Central memory CD4-positive, alpha-beta T cell (primary cell): ENCODE data around the gene MFNG.
A peak's percentile ranks its signal among the peaks of the same experiment; 100 is the strongest.
"Not testable (repeated sequence)": the region's sequence is repeated elsewhere in the genome, so short reads cannot be mapped to it uniquely, and the experiment has no call there.

Source experiments
- DNase-seq: peaks from one replicate; pipeline ENCODE4 v3.0.0; 2022
- total RNA-seq, 3 experiments: gene quantifications; one replicate each; lab custom pipeline; 2026; lab: John Stamatoyannopoulos, UW

Gene MFNG, protein sequence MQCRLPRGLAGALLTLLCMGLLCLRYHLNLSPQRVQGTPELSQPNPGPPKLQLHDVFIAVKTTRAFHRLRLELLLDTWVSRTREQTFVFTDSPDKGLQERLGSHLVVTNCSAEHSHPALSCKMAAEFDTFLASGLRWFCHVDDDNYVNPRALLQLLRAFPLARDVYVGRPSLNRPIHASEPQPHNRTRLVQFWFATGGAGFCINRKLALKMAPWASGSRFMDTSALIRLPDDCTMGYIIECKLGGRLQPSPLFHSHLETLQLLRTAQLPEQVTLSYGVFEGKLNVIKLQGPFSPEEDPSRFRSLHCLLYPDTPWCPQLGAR
- 92.0 to 224 (median 163) reads per million in 3 experiments for total RNA-seq

- DNase-seq: peak; percentile 64
Observed at GRCh38 chr22:37486224-37486845, at the start of gene MFNG. Gene MFNG (minus strand): TSS chr22:37486384. CDS start chr22:37486177, 207 bp downstream.

GRCh38 chr22:37535159-37535558, 49.0 kb upstream of the MFNG start:
- DNase-seq: no peak

GRCh38 chr22:37534445-37534844, 48.3 kb upstream of the MFNG start:
- DNase-seq: no peak

- no peak for DNase-seq
Observed at GRCh38 chr22:37533995-37534394, 47.8 kb upstream of the MFNG start.

DNA sequence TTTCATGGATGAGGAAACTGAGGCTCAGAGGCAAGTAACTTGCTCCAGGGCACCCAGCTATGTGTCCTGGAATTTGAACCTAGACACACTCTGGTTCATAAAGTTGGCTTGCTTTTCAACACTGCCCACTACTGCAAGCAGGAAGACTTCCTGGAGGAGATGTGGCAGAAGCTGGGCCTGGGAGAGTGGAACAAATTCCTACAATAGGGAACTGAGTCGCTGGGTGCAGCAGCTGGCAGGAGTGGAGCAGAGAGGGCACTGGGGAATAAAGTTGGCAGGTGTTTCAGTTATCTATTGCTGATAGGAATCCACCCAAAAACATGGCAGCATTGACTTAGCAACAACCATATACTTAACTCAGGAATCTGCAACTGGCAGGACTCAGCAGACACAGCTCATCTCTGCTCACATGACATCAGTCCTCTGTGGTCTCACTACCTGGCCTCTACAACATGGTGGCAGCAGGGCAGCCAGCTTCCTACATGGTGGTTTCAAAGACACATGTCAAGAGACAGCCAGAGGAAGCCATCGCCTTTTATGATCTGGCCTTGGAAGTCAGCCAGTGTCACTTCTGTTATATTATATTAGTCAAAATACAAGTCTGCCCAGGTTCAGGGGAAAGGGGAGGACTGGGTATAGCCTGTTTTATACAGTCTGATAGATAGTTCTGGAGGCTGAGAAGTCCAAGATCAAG, 43.6 kb upstream of the MFNG start:
- no peak for DNase-seq

- DNase-seq: not testable (repeated sequence)
Observed at GRCh38 chr22:37527952-37528351, 41.8 kb upstream of the MFNG start.

DNA sequence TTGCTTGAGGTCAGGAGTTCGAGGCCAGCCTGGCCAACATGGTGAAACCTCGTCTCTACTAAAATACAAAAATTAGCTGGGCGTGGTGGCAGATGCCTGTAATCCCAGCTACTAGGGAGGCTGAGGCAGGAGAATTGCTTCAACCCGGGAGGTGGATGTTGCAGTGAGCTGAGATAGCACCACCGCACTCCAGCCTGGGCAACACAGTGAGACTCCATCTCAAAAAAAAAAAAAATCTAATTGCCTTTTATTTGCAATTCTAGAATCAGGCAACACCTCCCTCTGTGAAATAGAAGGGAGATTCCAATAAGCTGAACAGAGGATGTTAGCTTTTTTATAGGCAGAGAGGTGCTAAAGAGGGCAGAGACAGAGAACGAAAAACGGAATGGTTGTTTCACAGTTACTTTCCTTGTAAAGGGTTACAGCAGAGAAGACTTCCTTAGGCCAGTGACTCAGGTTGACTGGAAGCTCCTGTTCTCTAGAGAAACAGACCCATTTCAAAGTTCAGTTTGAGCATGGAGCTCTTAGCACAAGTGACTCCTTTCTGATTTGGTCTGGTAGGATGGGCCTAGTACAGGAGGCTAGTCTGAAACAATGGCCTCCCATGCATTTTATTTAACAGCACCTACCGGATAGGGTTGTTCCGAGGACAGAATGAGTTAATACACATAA, 41.0 kb upstream of the MFNG start:
- DNase-seq: not testable (repeated sequence)

- DNase-seq: no peak
Observed at GRCh38 chr22:37526376-37526775, 40.2 kb upstream of the MFNG start.

- no peak for DNase-seq
Observed at GRCh38 chr22:37525746-37526350, 39.7 kb upstream of the MFNG start.

DNA sequence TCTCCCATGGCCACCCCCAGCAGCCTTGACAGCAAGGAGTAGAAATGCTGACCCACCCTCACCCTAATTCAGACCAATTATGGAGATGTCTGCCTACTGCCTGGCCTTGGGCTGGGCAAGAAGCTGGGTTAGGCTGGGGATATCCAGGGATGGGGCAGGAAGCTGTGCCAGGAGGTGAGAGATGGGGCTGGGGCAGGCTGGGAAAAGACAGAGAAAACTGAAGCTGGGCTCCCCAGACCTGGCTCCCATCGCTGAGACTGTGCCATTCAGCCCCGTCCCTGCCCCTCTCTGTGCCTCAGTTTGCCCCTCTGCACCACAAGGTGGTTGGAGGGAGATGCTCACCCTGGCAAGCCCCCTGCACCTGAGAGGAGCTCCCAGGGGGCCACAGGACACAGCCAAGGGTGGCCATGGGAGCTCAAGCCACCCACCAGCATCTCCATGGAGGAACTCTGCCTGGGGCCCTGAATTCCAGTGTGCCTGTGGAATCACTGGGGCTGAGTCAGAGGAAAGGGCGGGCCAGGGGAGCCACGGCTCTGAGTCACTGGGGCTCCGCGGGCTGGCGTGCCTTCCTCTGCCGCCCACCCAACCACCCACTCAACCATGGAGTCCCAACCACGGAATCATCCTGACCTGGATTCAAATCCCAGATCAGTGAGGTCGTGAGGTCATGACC, 39.0 kb upstream of the MFNG start:
- no peak for DNase-seq

DNA sequence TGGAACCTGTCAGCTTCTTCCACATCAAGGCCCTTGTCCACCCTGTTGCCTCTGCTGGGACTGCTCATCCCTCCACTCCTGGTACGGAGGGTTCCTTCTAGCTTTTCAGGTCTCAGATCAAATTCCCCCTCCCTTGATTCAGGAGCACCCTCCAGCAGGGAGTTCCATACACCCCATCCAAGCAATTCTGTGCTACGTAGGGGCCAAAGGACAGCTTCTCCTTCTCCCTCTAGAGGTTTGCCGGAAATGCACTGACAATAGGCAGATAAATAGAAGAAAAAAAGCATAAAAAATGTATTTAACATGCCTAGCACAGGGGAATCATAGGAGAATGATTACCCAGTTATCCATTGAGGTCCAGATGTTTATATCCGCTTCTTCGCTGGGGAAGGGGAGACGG, 36.3 kb upstream of the MFNG start:
- DNase-seq: no peak

DNA sequence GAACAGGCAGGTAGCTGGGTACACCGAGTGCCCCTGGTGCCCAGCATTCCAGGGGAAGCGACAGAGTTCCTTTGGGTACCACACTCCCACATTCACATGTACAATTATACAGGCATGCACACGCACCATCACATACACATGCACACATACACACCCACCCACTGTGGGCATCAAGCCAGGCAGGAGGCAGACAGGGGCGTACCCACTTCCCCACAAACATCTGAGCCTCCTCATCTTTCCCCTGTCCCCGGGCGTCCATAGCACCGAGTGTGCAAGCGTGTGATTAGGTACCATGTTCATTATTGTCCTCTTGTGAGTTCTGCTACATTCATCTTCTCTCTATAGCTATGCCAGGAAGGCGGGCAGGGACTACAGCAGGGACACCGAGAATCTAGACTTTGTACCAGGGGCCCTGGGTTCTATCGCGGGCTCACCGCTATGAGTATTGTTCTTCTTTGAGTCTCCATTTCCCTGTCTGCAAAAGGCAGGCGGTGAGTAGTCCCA, 35.1 kb upstream of the MFNG start:
- DNase-seq: no peak

DNA sequence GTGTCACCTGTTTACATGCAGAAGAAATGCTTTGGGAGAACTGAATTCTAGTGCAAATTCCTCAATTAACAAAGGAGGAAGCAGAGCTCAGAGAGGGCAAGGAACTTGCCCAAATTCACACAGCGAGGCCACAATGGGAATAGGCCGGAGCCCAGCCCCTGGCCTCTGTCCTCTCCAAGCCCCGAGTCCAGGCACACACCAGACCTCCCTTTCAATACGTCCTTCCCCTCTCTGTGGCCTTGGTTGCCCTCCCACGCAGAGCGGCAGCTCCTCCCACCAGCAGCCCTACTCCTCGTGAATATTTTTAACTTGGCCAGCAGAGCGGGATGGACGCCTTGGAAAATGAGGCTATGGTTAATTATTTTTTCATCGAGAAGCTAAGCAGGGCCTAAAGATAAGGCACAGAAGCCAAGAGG, 34.6 kb upstream of the MFNG start:
- no peak for DNase-seq

DNA sequence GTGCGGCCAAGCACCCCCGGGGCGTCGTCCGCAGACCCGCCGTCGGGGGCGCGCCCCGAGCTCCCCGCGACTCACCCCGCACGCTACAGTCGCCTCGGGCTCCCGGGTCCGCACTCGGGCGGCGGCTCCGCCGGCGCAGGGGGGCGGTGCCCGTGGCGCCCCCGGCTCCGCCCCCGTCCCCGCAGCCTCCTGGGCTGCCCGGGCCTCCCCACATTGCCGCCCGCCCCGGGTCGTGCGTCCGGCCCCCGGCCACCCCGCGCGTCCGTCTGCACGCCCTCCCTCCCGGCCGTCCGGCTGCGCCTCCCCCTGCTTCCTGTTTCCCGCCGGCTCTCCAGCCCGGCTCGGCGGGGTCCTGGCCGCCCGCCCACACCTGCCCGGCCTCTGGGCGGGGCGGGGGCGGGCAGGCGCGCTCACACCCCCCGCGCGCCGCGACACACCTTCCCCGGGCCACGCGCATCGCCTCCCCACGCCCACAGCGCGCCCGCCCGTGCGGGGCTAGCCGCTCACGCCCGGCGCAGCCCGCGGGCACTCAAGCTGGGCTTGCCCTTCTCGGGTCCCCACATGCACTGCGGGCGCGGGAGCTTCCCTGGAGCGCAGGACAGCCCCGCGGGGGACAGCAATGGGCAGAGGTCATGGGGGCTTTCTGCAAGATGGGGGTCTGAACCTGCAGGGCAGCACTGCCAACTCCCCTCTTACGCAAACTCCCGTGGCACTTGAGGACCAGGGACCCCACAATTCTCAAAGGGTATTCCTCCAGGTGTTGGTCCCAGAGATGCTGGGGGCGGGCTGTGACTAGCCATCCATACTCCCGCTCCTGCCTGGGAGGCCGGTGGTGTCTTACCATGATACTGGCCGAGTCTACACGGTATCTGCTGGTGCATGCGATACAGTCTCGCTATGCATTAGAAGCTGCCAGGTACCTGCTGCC, 33.3 kb upstream of the MFNG start, which contains the start of gene CARD10:
Gene CARD10, minus strand, starts transcription at position 148 of the 928 bp plus-strand sequence. CDS start 215 bp downstream, outside the sequence.
- no peak for DNase-seq

DNA sequence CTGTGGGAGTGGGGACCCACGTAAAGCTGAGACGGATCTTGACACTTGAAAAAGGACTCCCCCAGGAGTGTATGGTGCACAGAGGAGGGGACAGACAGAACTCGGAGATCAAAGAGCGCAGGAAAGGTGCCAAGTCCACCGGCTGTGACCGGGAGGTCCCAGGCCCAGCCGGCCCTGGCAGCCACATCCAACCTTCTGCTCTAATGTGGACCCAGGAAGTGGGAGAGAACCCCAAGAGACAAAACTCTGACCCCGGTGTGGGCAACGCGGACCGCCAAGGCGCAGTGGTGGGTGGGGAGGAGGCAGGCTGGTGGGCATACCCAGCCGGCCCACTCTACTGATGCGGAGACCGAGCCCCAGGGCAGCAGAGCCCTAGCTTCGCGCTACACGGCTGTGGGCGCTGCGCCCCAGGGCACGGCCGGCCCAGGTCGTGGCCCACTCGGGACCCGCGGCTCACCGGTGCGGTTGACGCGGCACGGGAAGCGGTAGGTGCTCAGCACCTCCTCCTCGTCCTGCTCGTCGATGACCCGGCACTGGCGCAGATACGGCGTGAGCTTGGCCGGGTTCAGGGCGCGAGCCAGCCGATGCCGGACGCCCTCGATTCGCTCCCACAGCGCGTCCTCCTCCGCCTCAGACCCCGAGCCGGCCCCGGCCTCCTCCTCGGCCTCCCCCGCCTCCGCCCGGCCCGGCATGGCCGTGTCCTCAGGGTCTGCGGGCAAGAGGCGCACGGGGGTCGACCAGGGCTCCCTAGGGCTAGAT, 32.5 kb upstream of the MFNG start:
- DNase-seq: no peak

DNA sequence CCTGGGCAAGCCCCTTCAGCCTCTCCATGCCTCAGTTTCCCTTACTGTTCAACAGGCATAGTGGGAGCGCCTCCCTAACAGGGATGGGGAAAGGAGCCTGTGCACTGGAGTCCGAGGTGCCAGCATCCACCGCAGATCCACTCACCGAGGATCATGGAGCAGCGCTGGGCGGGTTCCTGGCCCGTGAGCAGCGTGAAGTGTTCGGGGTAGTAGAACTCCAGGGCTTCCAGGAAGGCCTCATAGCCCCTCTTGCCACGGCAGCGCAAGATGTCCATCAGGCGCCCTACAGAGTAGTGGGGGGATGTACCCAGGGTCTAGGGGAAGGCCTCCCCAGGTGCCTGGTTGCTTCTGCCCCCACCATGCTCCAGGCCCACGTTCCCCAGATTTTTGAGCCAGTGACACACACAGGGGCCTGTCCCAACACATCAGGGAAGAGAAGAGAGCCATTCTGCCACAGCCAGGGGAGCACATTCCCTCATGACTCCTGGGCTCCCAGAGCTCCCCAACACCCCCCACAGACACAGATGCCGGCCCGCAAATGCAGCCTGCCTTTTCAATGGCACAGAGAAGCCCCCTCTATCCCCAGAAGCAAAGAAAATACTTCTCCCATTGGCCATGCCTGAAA, 31.8 kb upstream of the MFNG start:
- DNase-seq: no peak

DNA sequence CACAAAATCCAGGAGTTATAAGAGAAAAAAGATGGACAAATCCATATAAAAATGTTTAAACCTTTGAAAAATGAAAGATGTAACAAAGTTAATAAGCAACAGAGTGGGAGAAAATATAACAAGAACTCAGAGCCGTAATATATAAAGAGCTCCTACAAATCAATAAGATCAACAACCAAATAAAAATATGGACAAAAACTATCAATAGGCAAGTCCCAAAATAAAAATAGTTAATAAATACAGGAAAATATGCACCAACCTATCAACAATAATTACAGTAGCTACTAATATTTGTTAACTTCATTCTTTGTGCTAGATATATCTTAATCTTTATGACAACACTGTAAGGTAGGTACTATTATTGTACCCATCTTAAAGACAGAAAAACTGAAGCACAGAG, 30.3 kb upstream of the MFNG start:
- DNase-seq: no peak

- DNase-seq: no peak
Observed at GRCh38 chr22:37515901-37516300, 29.7 kb upstream of the MFNG start.

GRCh38 chr22:37514526-37515051, 28.4 kb upstream of the MFNG start:
- no peak for DNase-seq
